SIG-M5 treated with dmso at 0.1 percent for 504 hours (cell line): Measurements from ENCODE around the gene SWSAP1.
A peak's percentile ranks its signal among the peaks of the same experiment; 100 is the strongest.
"Not testable (repeated sequence)": the region's sequence is repeated elsewhere in the genome, so short reads cannot be mapped to it uniquely, and the experiment has no call there.

Experiments
- DNase-seq: peaks from one replicate; lab custom pipeline; 2025; ENCODE audit not compliant: unreplicated experiment; lab: John Stamatoyannopoulos, UW

The SWSAP1 gene

DNA sequence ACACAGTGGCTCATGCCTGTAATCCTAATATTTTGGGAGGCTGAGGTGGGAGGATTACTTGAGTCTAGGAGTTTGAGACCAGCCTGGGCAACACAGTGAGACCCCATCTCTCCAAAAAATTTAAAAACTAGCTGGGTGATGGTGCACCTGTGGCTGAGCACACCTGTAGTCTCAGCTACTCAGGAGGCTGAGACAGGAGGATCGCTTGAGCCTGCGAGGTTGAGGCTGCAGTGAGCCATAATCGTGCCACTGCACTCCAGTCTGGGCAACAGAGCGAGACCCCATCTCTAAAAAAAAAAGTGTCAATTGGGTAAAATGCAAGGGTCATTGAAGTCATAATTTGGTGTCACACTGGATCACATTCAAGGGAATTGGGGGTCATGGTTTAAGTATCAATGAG is 20.4 kb upstream of the SWSAP1 start:
- not testable (repeated sequence) for DNase-seq

DNA sequence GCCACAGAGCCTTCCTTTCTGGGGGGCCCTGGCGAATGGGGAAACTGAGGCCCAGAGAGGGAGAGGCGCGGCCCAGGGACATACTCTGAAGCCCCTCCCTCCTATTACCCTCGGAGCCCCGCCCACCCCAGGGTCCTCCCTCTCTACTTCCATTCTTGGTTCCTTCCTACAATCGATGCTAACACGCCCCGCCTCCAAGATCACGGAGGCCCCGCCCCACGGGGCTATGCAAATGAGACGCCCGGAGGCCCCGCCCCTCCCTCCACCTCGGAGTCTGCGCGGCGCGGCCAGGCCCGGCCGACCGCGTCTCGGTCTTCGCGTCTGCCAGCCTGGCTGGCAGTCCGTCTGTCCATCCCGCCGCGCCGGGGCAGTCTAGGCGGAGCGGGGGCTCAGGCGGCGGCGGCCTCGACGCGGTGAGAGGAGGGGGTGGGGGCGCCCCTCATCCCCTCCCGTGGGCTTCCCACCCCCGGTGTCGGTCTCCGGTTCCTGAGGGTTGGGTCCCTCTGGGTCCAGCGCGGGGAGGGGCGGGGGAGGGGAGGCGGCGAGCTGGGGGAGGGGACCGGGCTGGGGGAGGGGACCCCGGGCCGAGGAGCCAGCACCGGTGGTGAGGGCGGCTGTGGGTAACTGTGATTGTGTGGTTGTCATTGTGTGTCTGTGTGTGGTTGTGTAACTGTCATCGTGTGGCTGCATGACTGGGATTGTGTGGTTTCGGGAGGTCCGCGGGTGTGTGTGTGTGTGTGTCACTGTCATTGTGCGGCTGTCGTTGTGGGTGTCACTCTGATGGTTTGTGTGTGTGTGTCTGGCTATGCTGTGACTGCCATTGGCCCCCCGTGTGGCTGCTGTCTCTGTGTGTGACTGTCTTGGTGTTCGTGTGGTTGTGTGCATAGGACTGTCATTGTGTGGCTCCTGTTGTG is 19.0 kb upstream of the SWSAP1 start, which contains the start of gene PLPPR2:
Gene PLPPR2 (plus strand): TSS at position 273 of the 914 bp plus-strand sequence. CDS start 2,242 bp downstream, outside the sequence.
- DNase-seq: peak; percentile 85

DNA sequence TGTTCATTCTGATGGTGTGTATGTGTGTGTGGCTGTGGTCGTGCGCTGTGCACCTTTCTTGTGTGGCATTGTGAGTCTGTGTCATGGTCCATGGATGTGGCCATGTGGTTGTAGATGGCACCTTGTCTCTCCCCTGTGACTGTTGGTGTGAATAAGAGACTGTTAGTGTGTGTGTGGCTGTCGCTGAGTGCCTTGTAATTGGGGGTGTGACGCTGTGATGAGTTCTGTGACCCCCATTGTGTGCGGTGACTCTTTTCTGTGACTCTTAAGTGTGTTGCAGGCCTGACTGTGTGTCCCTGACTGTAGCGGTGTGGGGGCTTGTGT is 18.4 kb upstream of the SWSAP1 start:
- no peak for DNase-seq

- no peak for DNase-seq
Measured at GRCh38 chr19:11356676-11357550, 17.6 kb upstream of the SWSAP1 start.

GRCh38 chr19:11359421-11359820 is 15.0 kb upstream of the SWSAP1 start:
- no peak for DNase-seq

DNA sequence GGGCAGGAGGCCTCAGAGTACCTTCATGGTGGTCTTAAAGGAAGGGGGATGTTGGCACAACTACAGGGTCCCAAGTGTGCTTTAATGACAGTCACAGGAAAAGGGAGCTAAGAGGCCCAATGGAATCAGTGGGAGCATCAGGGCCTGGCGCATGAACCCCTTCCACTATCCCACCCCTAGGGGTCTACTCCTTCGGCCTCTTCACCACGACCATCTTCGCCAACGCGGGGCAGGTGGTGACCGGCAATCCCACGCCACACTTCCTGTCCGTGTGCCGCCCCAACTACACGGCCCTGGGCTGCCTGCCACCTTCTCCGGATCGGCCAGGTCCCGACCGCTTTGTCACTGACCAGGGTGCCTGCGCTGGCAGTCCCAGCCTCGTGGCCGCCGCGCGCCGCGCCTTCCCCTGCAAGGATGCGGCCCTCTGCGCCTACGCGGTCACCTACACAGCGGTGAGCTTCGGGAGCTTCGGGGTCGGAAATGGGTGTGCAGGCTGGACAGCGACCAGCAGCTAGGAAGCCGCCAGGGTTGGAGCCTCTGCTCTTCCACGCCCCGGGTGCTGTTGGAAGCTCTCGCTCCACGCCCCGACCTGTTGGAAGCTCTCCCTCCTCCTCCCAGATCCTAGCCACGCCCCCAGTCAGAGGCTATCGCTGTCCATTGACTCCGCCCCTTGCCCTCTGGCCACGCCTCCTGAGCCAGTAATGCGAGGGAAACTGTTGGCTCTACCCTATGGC is 13.3 kb upstream of the SWSAP1 start:
- DNase-seq: no peak

DNA sequence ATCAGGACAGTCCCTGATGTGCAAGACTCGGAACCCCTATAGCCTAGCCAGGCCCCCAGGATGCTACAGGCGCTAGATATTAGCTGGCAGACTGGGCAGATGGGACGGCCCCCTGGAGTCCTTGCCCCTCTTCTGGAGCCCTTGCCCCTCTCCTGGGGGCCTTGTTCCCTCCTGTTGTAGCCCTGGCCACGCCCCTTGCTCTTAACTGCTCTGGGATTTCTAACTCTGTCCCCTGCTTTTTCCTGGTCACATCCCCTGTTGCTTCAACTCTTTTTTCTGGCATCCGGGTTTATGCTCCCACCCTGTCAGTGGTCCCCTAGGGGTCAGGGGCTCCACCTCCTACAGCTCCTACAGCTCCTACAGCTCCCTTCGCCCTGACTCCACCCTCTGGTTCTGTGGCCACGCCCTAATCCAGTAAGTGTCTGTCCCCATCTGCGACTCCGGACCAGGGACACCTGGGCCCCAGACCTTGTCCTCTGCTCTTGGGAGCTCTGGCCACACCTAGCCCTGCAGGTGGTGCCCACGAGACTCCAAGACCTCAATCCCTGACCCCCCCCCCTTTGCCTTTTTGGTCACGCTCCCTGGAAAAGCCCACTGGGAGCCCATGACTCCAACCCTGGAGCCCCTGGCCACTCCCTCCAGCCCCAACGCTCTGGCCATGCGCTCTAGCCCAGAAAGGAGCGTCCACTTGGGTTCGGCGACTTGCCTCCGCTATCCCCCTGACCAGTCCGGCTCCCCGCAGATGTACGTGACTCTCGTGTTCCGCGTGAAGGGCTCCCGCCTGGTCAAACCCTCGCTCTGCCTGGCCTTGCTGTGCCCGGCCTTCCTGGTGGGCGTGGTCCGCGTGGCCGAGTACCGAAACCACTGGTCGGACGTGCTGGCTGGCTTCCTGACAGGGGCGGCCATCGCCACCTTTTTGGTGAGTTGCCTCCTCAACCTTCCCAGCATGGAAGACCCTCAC is 12.4 kb upstream of the SWSAP1 start:
- no peak for DNase-seq

DNA sequence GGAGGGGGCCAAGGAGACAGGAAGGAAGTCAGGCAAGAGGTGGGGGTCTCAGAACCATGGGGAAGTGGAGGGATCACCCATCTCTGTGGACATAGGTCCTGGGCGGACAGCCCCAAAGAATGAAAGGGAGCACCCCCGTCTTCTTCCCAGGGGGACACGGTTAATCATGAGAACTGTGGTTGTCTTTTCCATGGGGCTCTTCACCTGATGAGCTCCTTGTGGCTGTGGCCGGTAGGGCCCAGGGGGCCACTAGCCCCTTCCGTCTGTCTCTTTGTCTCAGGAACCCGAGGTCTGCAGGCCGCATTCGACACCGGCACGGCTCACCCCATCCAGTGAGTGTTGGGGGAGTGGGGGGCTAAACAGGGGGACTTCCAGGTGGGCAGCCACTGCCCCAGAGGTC is 10.6 kb upstream of the SWSAP1 start:
- no peak for DNase-seq

DNA sequence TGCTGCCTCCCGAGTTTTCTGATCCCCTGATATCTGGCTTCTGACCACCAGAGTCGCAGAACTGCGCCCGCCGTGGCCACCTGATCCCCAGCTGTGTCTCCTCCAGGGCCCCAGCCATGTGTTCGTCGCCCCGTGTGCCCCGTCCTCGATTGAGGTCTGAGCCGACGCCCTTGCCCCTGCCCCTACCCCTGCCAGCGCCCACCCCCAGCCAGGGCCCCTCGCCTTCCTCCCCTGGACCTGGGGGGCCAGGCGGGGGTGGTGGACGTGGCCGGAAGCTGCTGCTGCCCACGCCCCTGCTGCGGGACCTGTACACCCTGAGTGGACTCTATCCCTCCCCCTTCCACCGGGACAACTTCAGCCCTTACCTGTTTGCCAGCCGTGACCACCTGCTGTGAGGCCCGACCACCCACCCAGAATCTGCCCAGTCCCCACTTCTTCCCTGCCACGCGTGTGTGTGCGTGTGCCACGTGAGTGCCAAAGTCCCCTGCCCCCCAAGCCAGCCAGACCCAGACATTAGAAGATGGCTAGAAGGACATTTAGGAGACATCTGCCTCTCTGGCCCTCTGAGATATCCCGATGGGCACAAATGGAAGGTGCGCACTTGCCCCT is 10.1 kb upstream of the SWSAP1 start:
- DNase-seq: no peak

- DNase-seq: no peak
Measured at GRCh38 chr19:11364935-11365334, 9.5 kb upstream of the SWSAP1 start.

DNA sequence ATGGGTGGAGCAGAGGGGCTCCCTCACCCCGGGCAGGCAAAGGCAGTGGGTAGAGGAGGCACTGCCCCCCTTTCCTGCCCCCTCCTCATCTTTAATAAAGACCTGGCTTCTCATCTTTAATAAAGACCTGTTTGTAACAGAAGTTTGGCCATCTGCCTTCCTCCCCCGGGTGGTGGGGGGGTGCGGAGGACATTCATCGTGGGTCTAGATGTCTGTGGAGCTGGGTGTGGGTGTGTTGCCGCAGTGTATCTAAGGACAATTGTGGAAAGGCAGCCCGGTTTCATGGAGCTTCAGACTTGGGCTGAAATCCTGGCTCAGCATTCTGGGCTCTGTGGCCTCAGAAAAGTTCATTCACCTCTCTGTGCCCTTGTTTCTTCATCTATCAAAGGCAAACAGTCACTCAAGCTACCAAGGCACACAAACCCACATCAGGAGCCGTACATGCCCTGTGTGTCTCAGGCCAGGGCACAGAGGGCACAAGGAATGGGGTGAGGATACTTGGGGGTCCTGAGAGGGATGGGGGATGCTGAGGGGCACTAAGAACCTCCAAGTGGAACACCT is 8.8 kb upstream of the SWSAP1 start:
- DNase-seq: no peak

DNA sequence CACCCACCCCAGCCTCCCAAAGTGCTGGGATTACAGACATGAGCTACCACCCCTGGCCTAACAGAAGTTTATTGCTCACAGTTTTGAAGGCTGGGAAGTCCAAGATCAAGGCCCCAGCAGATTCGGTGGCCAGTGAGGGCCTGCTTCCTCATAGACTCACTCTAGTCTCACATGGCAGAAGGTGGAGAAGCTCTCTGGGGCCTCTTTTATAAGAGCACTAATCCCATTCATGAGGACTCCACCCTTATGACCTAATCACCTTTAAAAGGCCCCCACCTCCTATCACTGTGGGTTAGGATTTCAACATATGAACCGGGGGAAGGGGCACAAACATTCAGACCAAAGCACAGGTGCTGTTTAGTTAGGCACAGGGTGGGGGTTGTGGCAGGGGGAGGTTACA is 6.9 kb upstream of the SWSAP1 start:
- DNase-seq: no peak

- no peak for DNase-seq
Measured at GRCh38 chr19:11370744-11371143, 3.7 kb upstream of the SWSAP1 start.

DNA sequence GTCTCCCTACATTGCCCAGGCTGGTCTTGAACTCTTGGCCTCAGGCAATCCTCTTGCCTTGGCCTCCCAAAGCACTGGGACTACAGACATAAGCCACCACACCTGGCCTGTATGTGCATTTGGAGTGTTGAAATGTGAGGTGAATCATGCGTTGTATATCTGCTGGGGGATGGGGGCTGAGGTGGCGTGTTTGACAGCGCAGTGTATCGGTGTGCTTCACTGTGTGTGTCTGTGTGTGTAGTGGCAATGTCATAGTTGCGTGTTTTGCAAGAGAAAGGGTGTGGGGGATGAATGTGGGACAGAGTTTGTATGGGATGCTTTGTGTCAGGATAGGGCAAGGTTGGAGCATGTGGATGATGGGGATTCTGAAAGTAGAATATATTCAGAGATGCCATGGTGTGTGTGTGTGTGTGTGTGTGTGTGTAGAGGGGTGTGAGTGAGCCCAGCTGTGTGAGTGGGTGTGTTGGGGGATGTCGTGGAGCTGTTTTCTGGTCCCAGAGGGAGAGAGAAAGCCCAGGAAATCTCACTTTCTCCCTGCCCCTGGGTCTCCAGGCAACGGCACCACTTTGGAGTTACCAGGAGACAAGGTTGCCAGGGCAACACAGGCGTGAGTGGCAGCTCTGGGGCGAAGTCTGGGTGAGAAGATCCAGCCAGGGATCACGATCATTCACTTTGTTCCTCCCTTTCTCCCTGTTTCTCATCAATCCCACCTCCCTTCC is 1.1 kb upstream of the SWSAP1 start:
- no peak for DNase-seq

DNA sequence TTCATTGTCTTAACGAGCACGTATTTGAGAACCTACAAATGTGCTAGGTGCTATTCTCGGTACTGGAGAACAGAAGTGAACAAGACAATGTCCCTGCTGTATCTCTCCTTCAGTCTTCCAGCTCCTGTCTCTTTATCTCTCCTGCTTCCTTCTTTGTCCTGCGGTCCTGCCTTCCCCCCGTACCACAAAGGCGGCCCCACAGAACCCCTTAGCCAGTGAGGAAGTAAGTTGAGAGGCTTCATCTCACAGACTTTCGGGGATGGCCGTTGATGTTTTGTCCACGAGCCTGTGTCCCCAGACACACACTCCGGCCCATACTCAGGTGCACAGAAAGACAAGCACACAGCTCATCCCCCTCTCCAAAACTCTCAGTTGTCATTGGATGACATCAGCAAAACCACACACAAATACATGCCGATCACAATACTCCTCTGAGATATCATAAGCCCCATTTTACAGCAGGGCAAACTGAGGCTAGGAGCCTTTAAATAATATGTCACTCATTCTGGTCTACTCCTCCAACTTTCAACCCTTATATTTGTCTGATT is 507 bp upstream of the SWSAP1 start:
- peak; percentile 53 for DNase-seq

- peak; percentile 71 for DNase-seq
Measured at GRCh38 chr19:11375143-11375948, 880 bp downstream of the SWSAP1 start.

- DNase-seq: peak; percentile 29
Measured at GRCh38 chr19:11377237-11377636, 2.8 kb downstream of the SWSAP1 start.

DNA sequence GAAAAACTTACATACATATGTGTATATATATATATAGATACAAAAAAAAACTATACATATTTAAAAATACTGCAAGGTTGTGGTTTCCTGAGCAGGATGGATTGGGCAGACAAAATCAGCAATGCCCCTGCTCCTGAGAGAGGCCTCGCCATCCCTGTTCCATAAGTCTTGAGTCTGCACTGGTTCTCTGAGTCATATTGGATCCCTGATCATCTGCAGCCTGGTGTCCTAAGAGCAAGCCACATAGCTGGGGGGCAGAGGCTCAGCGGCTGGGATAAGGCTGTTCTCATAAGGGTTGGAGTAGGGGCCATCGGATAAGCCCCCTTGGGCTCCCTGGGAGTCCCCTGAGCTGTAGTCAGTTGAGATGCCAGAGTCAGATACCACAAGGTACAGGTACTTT is 3.3 kb downstream of the SWSAP1 start:
- no peak for DNase-seq
